PC-9 (cell line): ENCODE results near the gene TOP1. TPM values are rescaled to one million over a fixed set of nuclear protein-coding genes. Genes with fewer than 3 reads are reported as not detected.

Experiments used
- BruUV-seq: library from RNA; stranded (reverse); fragments of 400-500 nt; replicated peaks from 2 replicates; lab custom pipeline; 2021; lab: Mats Ljungman, UMichigan
- CTCF ChIA-PET: fragments of 300-600 bp; sonication (Branson Sonifier 250); formaldehyde crosslinking; loops from one replicate; lab custom pipeline; 2022; ENCODE audit warnings: antibody characterized with exemption; lab: Charles Lee
- POLR2A ChIA-PET: fragments of 300-600 bp; sonication (Branson Sonifier 250); formaldehyde crosslinking; loops from one replicate; lab custom pipeline; 2022; ENCODE audit warnings: antibody characterized with exemption; ENCODE audit not compliant: unreplicated experiment; lab: Charles Lee
- DNase-seq, 2 experiments: peaks; one replicate each; pipeline versions ENCODE4 v3.0.0 to v3.0.0-alpha.2; 2015 to 2022; ENCODE audit warnings: mixed read lengths in 1 of 2
- H2AFZ ChIP-seq: fragments of 200-600 bp; sonication (generic); 2 replicates; pipeline ENCODE4 v1.8.1; 2017; ENCODE audit warnings: antibody characterized with exemption
- H3F3A ChIP-seq: fragments of 200-600 bp; sonication (generic); 2 replicates; pipeline ENCODE4 v1.8.1; 2017; ENCODE audit warnings: antibody characterized with exemption, mild to moderate bottlenecking, low read depth; ENCODE audit not compliant: insufficient read depth
- H3K27ac ChIP-seq: fragments of 200-600 bp; sonication (generic); 2 replicates; pipeline ENCODE4 v1.6.1; 2016; ENCODE audit warnings: mixed run types
- H3K27me3 ChIP-seq: fragments of 200-600 bp; sonication (generic); 2 replicates; pipeline ENCODE4 v1.6.1; 2016; ENCODE audit warnings: low read depth, mixed run types; ENCODE audit not compliant: insufficient read depth
- H3K36me3 ChIP-seq: fragments of 200-600 bp; sonication (generic); 2 replicates; pipeline ENCODE4 v1.6.1; 2016; ENCODE audit warnings: low read depth, mixed run types
- H3K4me1 ChIP-seq: fragments of 200-600 bp; sonication (generic); replicated peaks from 2 replicates; pipeline ENCODE4 v1.6.1; 2016; ENCODE audit warnings: mixed run types; ENCODE audit not compliant: insufficient read depth
- H3K4me2 ChIP-seq: fragments of 200-600 bp; sonication (generic); 2 replicates; pipeline ENCODE4 v1.6.1; 2017; ENCODE audit warnings: mixed run types
- H3K4me3 ChIP-seq: fragments of 200-600 bp; sonication (generic); 2 replicates; pipeline ENCODE4 v1.6.1; 2016; ENCODE audit warnings: mixed run types
- H3K79me2 ChIP-seq: fragments of 200-600 bp; sonication (generic); 2 replicates; pipeline ENCODE4 v1.6.1; 2017; ENCODE audit warnings: low read depth, mixed run types
- H3K9me2 ChIP-seq: fragments of 200-600 bp; sonication (generic); 2 replicates; pipeline ENCODE4 v1.8.1; 2017; ENCODE audit warnings: mild to moderate bottlenecking; ENCODE audit not compliant: insufficient read depth
- H3K9me3 ChIP-seq: fragments of 200-600 bp; sonication (generic); 2 replicates; pipeline ENCODE4 v1.8.1; 2016; ENCODE audit warnings: low read depth; ENCODE audit not compliant: insufficient read depth
- H4K20me1 ChIP-seq: fragments of 200-600 bp; sonication (generic); 2 replicates; pipeline ENCODE4 v1.8.1; 2017; ENCODE audit not compliant: insufficient read depth
- EZH2 ChIP-seq: fragments of 200-600 bp; sonication (generic); IDR thresholded peaks from 2 replicates; pipeline ENCODE4 v1.8.0; 2017; ENCODE audit warnings: antibody characterized with exemption, low read depth
- intact Hi-C: fragments of 100-400 bp; cut with micrococcal nuclease; formaldehyde crosslinking; loops from one replicate; pipeline ENCODE4 v1.10.0; 2022; ENCODE audit not compliant: unreplicated experiment
- total RNA-seq: library from RNA; stranded (reverse); gene quantifications from 2 replicates; pipeline ENCODE4 v1.2.3, GENCODE V29; 2021
- TF ChIP-seq, protein P1 (sequence below): fragments of 200-600 bp; sonication (generic); conservative IDR thresholded peaks from 2 replicates; pipeline ENCODE4 v1.6.1; 2017; ENCODE audit warnings: mixed run types, antibody characterized with exemption, mild to moderate bottlenecking, moderate library complexity

The TOP1 gene
- total RNA-seq, 1 experiment from 2014 or later: 55.8 TPM

DNA sequence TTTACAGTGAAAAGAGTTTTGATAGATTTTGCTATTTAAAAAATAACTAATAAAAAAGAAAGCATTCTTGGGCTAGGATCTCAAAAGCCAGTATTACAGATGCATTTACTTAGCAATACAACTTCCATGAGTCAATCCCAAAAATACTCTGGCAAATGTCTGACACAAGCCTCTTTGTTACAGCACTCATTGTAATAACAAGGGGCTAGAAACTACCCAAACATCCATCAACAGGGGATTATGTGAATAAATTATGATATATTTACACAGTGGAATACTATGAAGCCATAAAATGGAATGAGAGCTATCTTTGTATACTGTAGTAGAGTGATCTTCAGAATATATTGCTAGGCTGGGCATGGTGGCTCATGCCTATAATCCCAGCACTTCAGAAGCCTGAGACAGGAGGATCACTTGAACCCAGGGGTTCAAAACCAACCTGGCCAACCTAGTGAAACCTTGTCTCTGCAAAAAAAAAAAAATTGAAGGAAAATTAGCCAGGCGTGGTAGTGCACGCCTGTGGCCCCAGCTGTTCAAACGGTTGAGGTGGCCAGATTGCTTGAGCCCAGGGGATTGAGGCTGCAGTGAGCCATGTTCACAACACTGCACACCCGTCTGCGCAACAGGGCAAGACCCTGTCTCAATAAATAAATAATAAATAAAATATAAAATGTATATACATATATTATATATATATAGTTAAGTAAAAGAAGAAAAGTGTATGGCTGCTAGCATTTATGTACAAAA is 34.7 kb upstream of the TOP1 start:
- no peak for DNase-seq
- H3K27me3 ChIP-seq: no peaks in the 10 kb centered on the region
- no peak overlapping the region for H3K4me2 ChIP-seq
- no peaks in the 10 kb centered on the region for H3K36me3 ChIP-seq
- H3K79me2 ChIP-seq: no peaks in the 10 kb centered on the region
- no peaks in the 10 kb centered on the region for H3K9me3 ChIP-seq
- ChIA-PET CTCF (no interaction called here), POLR2A (no interaction called here)
- no peaks in the 10 kb centered on the region; the same call in 1 of the 2 replicates for H3F3A ChIP-seq
- BruUV-seq: no TSS peak
- no peak overlapping the region for H3K27ac ChIP-seq
- H2AFZ ChIP-seq: no peak overlapping the region
- H3K4me3 ChIP-seq: no peak overlapping the region
- H3K9me2 ChIP-seq: no peaks in the 10 kb centered on the region
- intact Hi-C loops: loop anchor here (5.0 kb wide), 1 partner anchor 33 kb away; the partner anchor contains the start of gene TOP1
- H4K20me1 ChIP-seq: no peaks in the 10 kb centered on the region
- H3K4me1 ChIP-seq: 0 out of 2 replicates have a peak, but pooled peaks cover 9% of the 10 kb centered on the region
- TF ChIP-seq, protein P1, sequence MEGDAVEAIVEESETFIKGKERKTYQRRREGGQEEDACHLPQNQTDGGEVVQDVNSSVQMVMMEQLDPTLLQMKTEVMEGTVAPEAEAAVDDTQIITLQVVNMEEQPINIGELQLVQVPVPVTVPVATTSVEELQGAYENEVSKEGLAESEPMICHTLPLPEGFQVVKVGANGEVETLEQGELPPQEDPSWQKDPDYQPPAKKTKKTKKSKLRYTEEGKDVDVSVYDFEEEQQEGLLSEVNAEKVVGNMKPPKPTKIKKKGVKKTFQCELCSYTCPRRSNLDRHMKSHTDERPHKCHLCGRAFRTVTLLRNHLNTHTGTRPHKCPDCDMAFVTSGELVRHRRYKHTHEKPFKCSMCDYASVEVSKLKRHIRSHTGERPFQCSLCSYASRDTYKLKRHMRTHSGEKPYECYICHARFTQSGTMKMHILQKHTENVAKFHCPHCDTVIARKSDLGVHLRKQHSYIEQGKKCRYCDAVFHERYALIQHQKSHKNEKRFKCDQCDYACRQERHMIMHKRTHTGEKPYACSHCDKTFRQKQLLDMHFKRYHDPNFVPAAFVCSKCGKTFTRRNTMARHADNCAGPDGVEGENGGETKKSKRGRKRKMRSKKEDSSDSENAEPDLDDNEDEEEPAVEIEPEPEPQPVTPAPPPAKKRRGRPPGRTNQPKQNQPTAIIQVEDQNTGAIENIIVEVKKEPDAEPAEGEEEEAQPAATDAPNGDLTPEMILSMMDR: no peak
- TF ChIP-seq EZH2: no peak

DNA sequence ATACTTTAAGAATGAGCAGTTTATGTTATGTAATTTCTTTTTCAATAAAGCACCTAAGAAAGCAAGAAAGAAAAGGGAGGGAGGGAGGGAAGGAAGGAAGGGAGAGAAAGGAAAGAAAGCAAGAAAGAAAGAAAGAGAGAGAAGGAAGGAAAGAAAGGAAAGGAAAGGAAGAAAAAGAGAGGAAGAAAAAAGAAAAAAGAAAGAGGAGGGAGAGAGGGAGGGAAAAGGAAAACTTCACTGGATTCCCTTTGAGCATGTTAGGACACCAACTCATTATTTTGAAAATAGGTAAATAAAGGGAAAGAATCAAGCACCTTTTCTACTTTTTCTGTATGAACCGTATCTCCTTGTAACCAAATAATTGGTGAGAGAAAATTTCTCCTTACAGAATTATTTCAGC is 32.3 kb upstream of the TOP1 start:
- no peaks in the 10 kb centered on the region for H3K27me3 ChIP-seq
- intact Hi-C loops: no loop called here
- peaks cover 6% of the 10 kb centered on the region for H3K4me1 ChIP-seq
- no peaks in the 10 kb centered on the region for H4K20me1 ChIP-seq
- TF ChIP-seq, protein P1: no peak
- no peak for TF ChIP-seq EZH2
- POLR2A ChIA-PET: no interaction called here
- H2AFZ ChIP-seq: no peak overlapping the region
- H3K27ac ChIP-seq: no peak overlapping the region
- no TSS peak for BruUV-seq
- H3K79me2 ChIP-seq: peaks cover 3% of the 10 kb centered on the region; the same call in 1 of the 2 replicates
- no peaks in the 10 kb centered on the region for H3K9me3 ChIP-seq
- H3K4me3 ChIP-seq: no peak overlapping the region
- CTCF ChIA-PET: no interaction called here
- H3K9me2 ChIP-seq: no peaks in the 10 kb centered on the region
- H3K4me2 ChIP-seq: no peak overlapping the region
- DNase-seq: no peak
- no peaks in the 10 kb centered on the region for H3K36me3 ChIP-seq
- H3F3A ChIP-seq: no peaks in the 10 kb centered on the region; the same call in 1 of the 2 replicates

DNA sequence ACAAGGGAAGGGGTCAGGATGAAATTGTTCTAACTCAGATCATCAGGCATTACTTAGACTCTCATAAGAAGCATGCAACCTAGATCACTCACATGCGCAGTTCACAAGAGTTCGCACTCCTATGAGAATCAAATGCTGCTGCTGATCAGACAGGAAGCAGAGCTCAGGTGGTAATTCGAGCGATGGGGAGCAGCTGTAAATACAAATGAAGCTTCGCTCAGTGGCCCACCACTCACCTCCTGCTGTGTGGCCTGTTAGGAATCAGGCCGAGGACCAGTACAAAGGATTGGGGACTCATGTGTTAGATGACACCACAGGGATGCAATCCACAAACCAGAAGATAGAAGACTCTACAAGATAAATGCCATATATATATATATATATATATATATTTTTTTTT is 31.5 kb upstream of the TOP1 start:
- Histone ChIP-seq H3K9me2 (no peaks in the 10 kb centered on the region), H3K36me3 (no peaks in the 10 kb centered on the region), H3F3A (peaks cover 2% of the 10 kb centered on the region), H3K9me3 (no peaks in the 10 kb centered on the region), H3K27me3 (no peaks in the 10 kb centered on the region), H3K79me2 (peaks cover 7% of the 10 kb centered on the region; the same call in 1 of the 2 replicates), H3K4me1 (peaks cover 9% of the 10 kb centered on the region), H4K20me1 (no peaks in the 10 kb centered on the region), H2AFZ (no peak overlapping the region), H3K4me3 (no peak overlapping the region), H3K27ac (no peak overlapping the region), H3K4me2 (no peak overlapping the region)
- POLR2A ChIA-PET: no interaction called here
- TF ChIP-seq EZH2: no peak
- TF ChIP-seq, protein P1: no peak
- no peak for DNase-seq
- intact Hi-C loops: no loop called here
- CTCF ChIA-PET: no interaction called here
- BruUV-seq: no TSS peak
